ENCODE results near the gene AGK.

The AGK gene

DNA sequence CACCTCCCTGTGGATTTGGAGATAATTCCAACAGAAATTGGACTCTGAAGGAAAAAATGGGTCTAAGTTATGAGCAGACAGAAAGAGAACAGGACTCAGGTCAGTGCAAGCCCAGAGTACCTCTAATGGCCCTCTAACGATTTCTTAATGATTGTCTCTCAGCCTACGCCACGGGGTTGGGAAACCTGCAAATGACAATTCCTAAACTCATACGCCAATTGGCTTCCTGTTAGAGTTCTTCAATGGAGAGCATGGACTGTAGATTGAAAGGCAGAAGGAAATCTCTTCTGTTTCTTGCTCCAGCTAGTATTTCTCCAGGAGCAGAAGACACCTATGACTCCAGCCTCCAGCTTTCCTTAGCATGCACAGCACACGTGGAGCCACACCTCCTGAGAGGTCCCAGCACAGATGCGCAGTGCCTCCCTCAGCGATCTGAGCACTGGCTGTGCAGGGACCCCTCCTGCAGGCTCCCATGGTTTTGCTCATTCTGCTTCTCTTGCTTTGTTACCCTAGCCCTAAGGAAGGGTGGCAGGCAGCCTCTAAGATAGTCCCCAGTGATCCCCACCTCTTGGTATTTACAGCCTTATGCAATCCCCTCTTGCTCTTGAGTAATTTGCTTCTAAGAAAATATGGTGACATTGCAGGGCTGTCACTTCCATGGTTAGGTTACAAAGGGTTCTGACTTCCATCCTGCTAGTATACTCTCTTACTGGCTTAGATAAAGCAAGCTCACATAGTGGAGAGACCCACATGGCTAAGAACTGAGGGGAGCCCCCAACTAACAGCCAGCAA, 120.7 kb downstream of the AGK start:
- H3K4me3 ChIP-seq (ENCODE audit: low read depth, low read length): no peak overlapping the region
- H3K27ac ChIP-seq: no peak overlapping the region
- H3K36me3 ChIP-seq: no peaks in the 10 kb centered on the region
- TF ChIP-seq, protein P1, sequence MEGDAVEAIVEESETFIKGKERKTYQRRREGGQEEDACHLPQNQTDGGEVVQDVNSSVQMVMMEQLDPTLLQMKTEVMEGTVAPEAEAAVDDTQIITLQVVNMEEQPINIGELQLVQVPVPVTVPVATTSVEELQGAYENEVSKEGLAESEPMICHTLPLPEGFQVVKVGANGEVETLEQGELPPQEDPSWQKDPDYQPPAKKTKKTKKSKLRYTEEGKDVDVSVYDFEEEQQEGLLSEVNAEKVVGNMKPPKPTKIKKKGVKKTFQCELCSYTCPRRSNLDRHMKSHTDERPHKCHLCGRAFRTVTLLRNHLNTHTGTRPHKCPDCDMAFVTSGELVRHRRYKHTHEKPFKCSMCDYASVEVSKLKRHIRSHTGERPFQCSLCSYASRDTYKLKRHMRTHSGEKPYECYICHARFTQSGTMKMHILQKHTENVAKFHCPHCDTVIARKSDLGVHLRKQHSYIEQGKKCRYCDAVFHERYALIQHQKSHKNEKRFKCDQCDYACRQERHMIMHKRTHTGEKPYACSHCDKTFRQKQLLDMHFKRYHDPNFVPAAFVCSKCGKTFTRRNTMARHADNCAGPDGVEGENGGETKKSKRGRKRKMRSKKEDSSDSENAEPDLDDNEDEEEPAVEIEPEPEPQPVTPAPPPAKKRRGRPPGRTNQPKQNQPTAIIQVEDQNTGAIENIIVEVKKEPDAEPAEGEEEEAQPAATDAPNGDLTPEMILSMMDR (IDR thresholded peaks at IDR 0.05; ENCODE audit: low read depth, low read length): no peak
- no peaks in the 10 kb centered on the region for H3K27me3 ChIP-seq (ENCODE audit: insufficient read depth, low read depth, severe bottlenecking)
- H3K9me3 ChIP-seq (ENCODE audit: severe bottlenecking): no peaks in the 10 kb centered on the region
- no peak for DNase-seq

DNA sequence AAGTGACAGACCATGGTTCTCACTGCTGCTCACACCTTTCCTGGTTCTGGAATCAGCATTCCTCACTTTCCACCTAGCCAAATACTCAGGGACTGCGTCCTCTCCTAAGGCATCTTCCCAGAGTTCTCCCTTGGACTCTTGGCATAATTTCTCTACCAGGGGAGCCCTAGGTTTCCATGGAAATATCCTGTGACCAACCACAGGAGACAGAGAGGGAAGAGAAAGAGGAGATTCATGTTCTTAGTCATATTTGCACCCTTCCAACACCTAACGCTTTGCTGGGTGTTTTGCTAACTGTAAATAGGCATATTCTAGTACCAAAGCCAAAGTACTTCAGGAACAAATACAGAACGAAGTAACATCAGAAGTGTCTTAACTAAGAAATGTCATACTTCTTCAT, 122.1 kb downstream of the AGK start:
- no peak for DNase-seq
- TF ChIP-seq, protein P1 (IDR thresholded peaks at IDR 0.05; ENCODE audit: low read depth, low read length): no peak
- Histone ChIP-seq H3K27ac (no peak overlapping the region), H3K27me3 (ENCODE audit: insufficient read depth, low read depth, severe bottlenecking) (no peaks in the 10 kb centered on the region), H3K36me3 (no peaks in the 10 kb centered on the region), H3K9me3 (ENCODE audit: severe bottlenecking) (no peaks in the 10 kb centered on the region), H3K4me3 (ENCODE audit: low read depth, low read length) (no peak overlapping the region)

DNA sequence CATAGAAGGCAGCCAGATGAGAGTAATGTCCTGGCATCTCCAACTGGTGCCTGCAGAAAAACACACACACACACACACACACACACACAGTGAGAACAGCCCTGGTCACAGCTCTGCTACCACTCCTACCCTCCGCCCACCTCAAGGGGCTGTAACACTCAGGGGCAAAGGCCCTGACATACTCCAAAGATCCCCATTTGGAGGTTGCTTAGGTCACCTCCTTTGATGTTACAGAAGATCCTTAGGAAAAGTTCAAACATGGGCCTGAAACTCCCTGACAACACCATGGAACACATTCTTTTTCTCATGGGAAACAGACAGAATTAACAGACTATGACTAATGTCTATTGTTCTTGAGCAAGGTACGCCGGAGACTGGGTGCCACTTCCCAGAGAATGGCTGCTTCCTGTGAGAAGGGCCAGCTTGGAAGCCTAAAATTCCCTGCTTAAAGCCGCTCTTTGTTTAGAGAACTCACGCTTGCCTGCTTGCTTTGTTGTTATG, 123.0 kb downstream of the AGK start:
- no peaks in the 10 kb centered on the region for H3K27me3 ChIP-seq (ENCODE audit: insufficient read depth, low read depth, severe bottlenecking)
- no peak overlapping the region for H3K4me3 ChIP-seq (ENCODE audit: low read depth, low read length)
- TF ChIP-seq, protein P1 (IDR thresholded peaks at IDR 0.05; ENCODE audit: low read depth, low read length): no peak
- no peaks in the 10 kb centered on the region for H3K9me3 ChIP-seq (ENCODE audit: severe bottlenecking)
- no peak overlapping the region for H3K27ac ChIP-seq
- H3K36me3 ChIP-seq: no peaks in the 10 kb centered on the region
- no peak for DNase-seq

DNA sequence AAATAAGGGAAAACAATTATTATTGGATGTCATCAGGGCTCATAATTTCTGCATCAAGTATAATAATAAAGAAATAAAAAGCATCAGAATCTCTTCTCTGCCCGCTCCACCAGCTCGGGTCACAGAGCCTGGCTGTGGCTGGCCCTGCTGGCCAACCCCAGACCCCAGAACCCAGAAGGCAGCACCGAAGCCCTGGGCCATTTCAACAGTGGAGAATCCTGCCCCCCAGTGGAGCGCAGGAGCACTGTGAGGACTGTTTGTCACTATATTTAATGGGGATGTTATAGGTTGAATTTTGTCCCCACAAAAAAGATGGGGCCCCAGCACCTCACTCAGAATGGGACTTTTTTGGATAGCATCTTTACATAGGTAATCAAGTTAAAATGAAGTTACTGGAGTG, 123.5 kb downstream of the AGK start:
- Histone ChIP-seq H3K4me3 (ENCODE audit: low read depth, low read length) (no peak overlapping the region), H3K36me3 (no peaks in the 10 kb centered on the region), H3K27me3 (ENCODE audit: insufficient read depth, low read depth, severe bottlenecking) (no peaks in the 10 kb centered on the region), H3K9me3 (ENCODE audit: severe bottlenecking) (no peaks in the 10 kb centered on the region), H3K27ac (no peak overlapping the region)
- TF ChIP-seq, protein P1 (IDR thresholded peaks at IDR 0.05; ENCODE audit: low read depth, low read length): peak; percentile 49
- DNase-seq: peak; percentile 20

DNA sequence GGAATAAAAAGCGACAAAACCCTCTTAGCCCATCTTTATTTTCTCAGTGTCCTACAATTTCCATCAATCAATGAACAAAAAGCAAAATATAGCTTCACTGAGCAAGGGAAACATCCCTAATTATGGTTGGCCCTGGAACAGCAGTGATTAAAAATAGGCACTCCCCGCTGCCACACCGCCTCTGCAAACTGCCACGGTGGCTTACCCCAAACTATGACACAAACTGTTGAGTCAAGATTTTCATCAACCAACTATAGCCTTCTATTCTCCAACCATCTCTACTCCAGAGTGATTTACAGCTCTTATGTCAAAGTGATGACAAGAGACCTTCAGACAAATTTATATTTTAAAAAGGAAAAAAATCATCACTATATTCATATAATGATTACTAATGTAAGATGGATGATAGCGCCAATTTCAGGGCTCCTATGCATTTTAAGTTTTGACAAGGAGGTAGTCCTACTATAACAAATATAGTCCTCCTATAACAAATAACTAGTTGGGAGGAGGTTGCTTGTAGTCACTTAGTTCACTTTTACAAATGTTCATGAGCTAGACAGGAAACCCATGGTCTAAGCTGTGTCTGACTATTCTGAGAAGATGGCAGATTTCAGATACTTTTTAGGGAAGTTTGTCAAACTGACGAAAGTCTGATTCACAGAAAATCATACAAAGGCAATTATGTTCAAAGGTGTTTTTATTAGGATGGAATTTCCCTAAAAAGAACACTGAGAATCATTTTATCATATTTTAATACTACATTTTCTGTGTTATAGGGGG, 124.4 kb downstream of the AGK start:
- Histone ChIP-seq H3K27ac (no peak overlapping the region), H3K9me3 (ENCODE audit: severe bottlenecking) (no peaks in the 10 kb centered on the region)

More for the DNA sequence above, 124.4 kb downstream of the AGK start:
- Histone ChIP-seq H3K27me3 (ENCODE audit: insufficient read depth, low read depth, severe bottlenecking) (no peaks in the 10 kb centered on the region), H3K36me3 (no peaks in the 10 kb centered on the region), H3K4me3 (ENCODE audit: low read depth, low read length) (no peak overlapping the region)
- TF ChIP-seq, protein P1 (IDR thresholded peaks at IDR 0.05; ENCODE audit: low read depth, low read length): no peak
- DNase-seq: no peak
